SU-DHL-6 (cell line): ENCODE data around the gene ABL2.

ENCODE experiments used
- H2AFZ ChIP-seq: fragments of 200-600 bp; sonication (generic); 2 replicates; pipeline ENCODE4 v1.6.1; 2014; ENCODE audit warnings: low read depth, mild to moderate bottlenecking, moderate library complexity, mixed read lengths, antibody characterized with exemption, low read length; ENCODE audit not compliant: severe bottlenecking
- H3F3A ChIP-seq: fragments of 200-600 bp; shearing (Covaris generic); 2 replicates; pipeline ENCODE4 v1.6.0; 2016; ENCODE audit warnings: antibody characterized with exemption, mild to moderate bottlenecking; ENCODE audit not compliant: insufficient read depth
- H3K27ac ChIP-seq: fragments of 200-600 bp; sonication (generic); 2 replicates; pipeline ENCODE4 v1.5.1; 2016; ENCODE audit warnings: low read depth, mild to moderate bottlenecking, low read length, moderate library complexity, mixed read lengths
- H3K27me3 ChIP-seq: fragments of 200-600 bp; sonication (generic), shearing (Covaris generic); 2 replicates; pipeline ENCODE4 v1.6.0; 2014; ENCODE audit warnings: mild to moderate bottlenecking, low read length
- H3K36me3 ChIP-seq: fragments of 200-600 bp; sonication (generic); 2 replicates; pipeline ENCODE4 v1.6.1; 2014; ENCODE audit warnings: mild to moderate bottlenecking, low read length, mixed read lengths
- H3K4me2 ChIP-seq: fragments of 300-600, 200-600 bp; shearing (Covaris generic), sonication (generic); 2 replicates; pipeline ENCODE4 v1.6.0; 2014; ENCODE audit warnings: low read length, low read depth, mild to moderate bottlenecking; ENCODE audit not compliant: poor library complexity, severe bottlenecking
- H3K4me3 ChIP-seq: fragments of 200-600 bp; sonication (generic); 2 replicates; pipeline ENCODE4 v1.5.1; 2014; ENCODE audit warnings: antibody characterized with exemption, low read length, mild to moderate bottlenecking, mixed read lengths; ENCODE audit not compliant: insufficient read depth, poor library complexity, severe bottlenecking
- H3K79me2 ChIP-seq: fragments of 200-600 bp; sonication (generic); 2 replicates; pipeline ENCODE4 v1.6.1; 2014; ENCODE audit warnings: mild to moderate bottlenecking, low read length, moderate library complexity; ENCODE audit not compliant: insufficient read depth
- H3K9ac ChIP-seq: fragments of 200-600 bp; sonication (generic); 2 replicates; pipeline ENCODE4 v1.7.0; 2014; ENCODE audit warnings: mild to moderate bottlenecking, low read length
- H3K9me2 ChIP-seq: fragments of 200-600 bp; sonication (generic); replicated peaks from 2 replicates; pipeline ENCODE4 v1.6.1; 2014; ENCODE audit warnings: low read length; ENCODE audit not compliant: insufficient read depth
- H3K9me3 ChIP-seq: fragments of 200-600 bp; sonication (generic); 2 replicates; pipeline ENCODE4 v1.6.1; 2014; ENCODE audit warnings: low read length, mixed read lengths; ENCODE audit not compliant: insufficient read depth
- H4K20me1 ChIP-seq: fragments of 200-600 bp; sonication (generic); 2 replicates; pipeline ENCODE4 v1.6.1; 2014; ENCODE audit warnings: low read depth, mild to moderate bottlenecking, antibody characterized with exemption, low read length, moderate library complexity, mixed read lengths
- CTCF ChIP-seq: fragments of 200-600 bp; sonication (generic); IDR thresholded peaks from one replicate; pipeline ENCODE4 v1.5.1; 2017; ENCODE audit warnings: antibody characterized with exemption, mild to moderate bottlenecking, low read length, moderate library complexity; ENCODE audit not compliant: insufficient read depth, poor library complexity, severe bottlenecking
- EZH2phosphoT487 ChIP-seq: fragments of 200-600 bp; sonication (generic), shearing (Covaris generic); conservative IDR thresholded peaks from 2 replicates; pipeline ENCODE4 v1.6.1; 2018; ENCODE audit warnings: mild to moderate bottlenecking, antibody characterized with exemption, low read length, moderate library complexity, mixed read lengths

The ABL2 gene

GRCh38 chr1:179080866-179081686, 148.4 kb downstream of the ABL2 start:
- peaks cover 27% of the 10 kb centered on the region for H3F3A ChIP-seq
- peak overlapping the region; percentile 87 for H3K4me2 ChIP-seq
- peak overlapping the region; percentile 65 for H2AFZ ChIP-seq
- H3K4me3 ChIP-seq: peak overlapping the region; percentile 62
- H3K9ac ChIP-seq: peak overlapping the region; percentile 92
- no peaks in the 10 kb centered on the region for H3K9me3 ChIP-seq
- H4K20me1 ChIP-seq: no peaks in the 10 kb centered on the region
- TF ChIP-seq CTCF (no peak), EZH2phosphoT487 (no peak)
- peaks cover 25% of the 10 kb centered on the region for H3K79me2 ChIP-seq
- no peaks in the 10 kb centered on the region for H3K9me2 ChIP-seq
- peak overlapping the region; percentile 93 for H3K27ac ChIP-seq
- no peaks in the 10 kb centered on the region for H3K36me3 ChIP-seq
- no peaks in the 10 kb centered on the region for H3K27me3 ChIP-seq

GRCh38 chr1:179079113-179079761, 150.2 kb downstream of the ABL2 start:
- Histone ChIP-seq H3K9me2 (no peaks in the 10 kb centered on the region), H3K4me3 (no peak overlapping the region), H3K9ac (no peak overlapping the region), H3K9me3 (no peaks in the 10 kb centered on the region), H3K27ac (no peak overlapping the region), H3K4me2 (no peak overlapping the region), H3K36me3 (no peaks in the 10 kb centered on the region), H4K20me1 (no peaks in the 10 kb centered on the region), H3K79me2 (peaks cover 17% of the 10 kb centered on the region), H2AFZ (no peak overlapping the region), H3F3A (peaks cover 27% of the 10 kb centered on the region), H3K27me3 (no peaks in the 10 kb centered on the region)
- peak; percentile 51 for TF ChIP-seq CTCF
- TF ChIP-seq EZH2phosphoT487: no peak

GRCh38 chr1:179077396-179077795, 152.1 kb downstream of the ABL2 start:
- Histone ChIP-seq H3K9ac (no peak overlapping the region), H3K4me2 (no peak overlapping the region)

More at GRCh38 chr1:179077396-179077795, 152.1 kb downstream of the ABL2 start:
- H2AFZ ChIP-seq: no peak overlapping the region
- H3K79me2 ChIP-seq: peaks cover 1% of the 10 kb centered on the region
- H4K20me1 ChIP-seq: no peaks in the 10 kb centered on the region
- H3K9me2 ChIP-seq: no peaks in the 10 kb centered on the region
- H3K27me3 ChIP-seq: no peaks in the 10 kb centered on the region
- no peaks in the 10 kb centered on the region for H3K36me3 ChIP-seq
- peaks cover 18% of the 10 kb centered on the region for H3F3A ChIP-seq
- no peak overlapping the region for H3K4me3 ChIP-seq
- no peaks in the 10 kb centered on the region for H3K9me3 ChIP-seq
- H3K27ac ChIP-seq: no peak overlapping the region
- no peak for TF ChIP-seq CTCF
- no peak for TF ChIP-seq EZH2phosphoT487
